GM21515 (cell line): ENCODE measurements around the gene CNPY1.
"Not testable (repeated sequence)": the region's sequence is repeated elsewhere in the genome, so short reads cannot be mapped to it uniquely, and the experiment has no call there.

Source experiments
- ATAC-seq: cut with Tn5 transposase; IDR thresholded peaks from one replicate; pipeline ENCODE4 v1.9.1; 2021; ENCODE audit not compliant: unreplicated experiment

CNPY1 gene

GRCh38 chr7:155579565-155579964 is 33.2 kb upstream of the CNPY1 start:
- no peak for ATAC-seq

GRCh38 chr7:155578016-155578415 is 31.7 kb upstream of the CNPY1 start:
- ATAC-seq = no peak

GRCh38 chr7:155577509-155577905 is 31.1 kb upstream of the CNPY1 start:
- ATAC-seq = no peak

- ATAC-seq = no peak
Observed at GRCh38 chr7:155576900-155577508, 30.6 kb upstream of the CNPY1 start.

- no peak for ATAC-seq
Observed at GRCh38 chr7:155576416-155576815, 30.1 kb upstream of the CNPY1 start.

GRCh38 chr7:155574556-155575290 is 28.4 kb upstream of the CNPY1 start:
- ATAC-seq = no peak

- no peak for ATAC-seq
Observed at GRCh38 chr7:155571581-155572345, 25.4 kb upstream of the CNPY1 start.

- no peak for ATAC-seq
Observed at GRCh38 chr7:155570991-155571390, 24.6 kb upstream of the CNPY1 start.

- no peak for ATAC-seq
Observed at GRCh38 chr7:155570171-155570958, 24.0 kb upstream of the CNPY1 start.

GRCh38 chr7:155569681-155570080 is 23.3 kb upstream of the CNPY1 start:
- ATAC-seq = no peak

GRCh38 chr7:155568842-155569494 is 22.6 kb upstream of the CNPY1 start:
- no peak for ATAC-seq

- no peak for ATAC-seq
Observed at GRCh38 chr7:155568333-155568660, 21.9 kb upstream of the CNPY1 start.

- ATAC-seq = no peak
Observed at GRCh38 chr7:155567646-155568332, 21.4 kb upstream of the CNPY1 start.

GRCh38 chr7:155566011-155566836 is 19.9 kb upstream of the CNPY1 start:
- no peak for ATAC-seq

- ATAC-seq = no peak
Observed at GRCh38 chr7:155565596-155565995, 19.2 kb upstream of the CNPY1 start.

- not testable (repeated sequence) for ATAC-seq
Observed at GRCh38 chr7:155562976-155563375, 16.6 kb upstream of the CNPY1 start.

GRCh38 chr7:155562106-155562505 is 15.7 kb upstream of the CNPY1 start:
- no peak for ATAC-seq

GRCh38 chr7:155560982-155561686 is 14.8 kb upstream of the CNPY1 start:
- no peak for ATAC-seq
